HCT116 (cell line): ENCODE measurements around the gene ATXN7L1.

Experiments used
- CEBPB ChIP-seq: IDR thresholded peaks from 2 replicates; pipeline ENCODE4 v1.6.1; 2012; ENCODE audit warnings: low read depth
- CTCF ChIP-seq, 3 experiments: fragments of 200-600 bp in 1 of 3; sonication (generic) in 1 of 3; IDR thresholded peaks in 2 of 3; conservative IDR thresholded peaks in 1 of 3; 2 replicates each; pipeline ENCODE4 v1.5.1; 2012 to 2017; ENCODE audit warnings: low read depth in 2 of 3, low read length in 2 of 3, antibody characterized with exemption in 1 of 3, borderline replicate concordance in 1 of 3, control low read depth in 1 of 3, mild to moderate bottlenecking in 1 of 3, mixed read lengths in 1 of 3, mixed run types in 1 of 3, moderate library complexity in 1 of 3; ENCODE audit not compliant: insufficient read depth in 1 of 3
- EGR1 ChIP-seq: IDR thresholded peaks from 2 replicates; pipeline ENCODE4 v1.6.1; 2012; ENCODE audit warnings: low read depth
- MAX ChIP-seq: IDR thresholded peaks from 2 replicates; pipeline ENCODE4 v1.6.1; 2012
- POLR2AphosphoS5 ChIP-seq: IDR thresholded peaks from 2 replicates; pipeline ENCODE4 v1.6.1; 2011; ENCODE audit warnings: mild to moderate bottlenecking, low read depth, low read length, moderate library complexity
- ZNF274 ChIP-seq: fragments of 200-500 bp; sonication (Bioruptor generic); IDR thresholded peaks from 2 replicates; pipeline ENCODE4 v1.6.1; 2014; ENCODE audit warnings: mild to moderate bottlenecking, low read depth, low read length, inconsistent platforms

GRCh38 chr7:105846404-105846803 is 30.0 kb downstream of the ATXN7L1 start:
- TF ChIP-seq CTCF (IDR thresholded peaks at IDR 0.05 in 2 of 3, conservative IDR thresholded peaks at IDR 0.05 in 1 of 3; ENCODE audit: borderline replicate concordance in 1 of 3, insufficient read depth in 1 of 3, low read depth in 2 of 3, low read length in 2 of 3): no peak
- TF ChIP-seq EGR1: no peak
- no peak for TF ChIP-seq MAX
- no peak for TF ChIP-seq CEBPB
- no peak for TF ChIP-seq ZNF274
- no peak for TF ChIP-seq POLR2AphosphoS5
